Ishikawa (cell line): ENCODE results near the gene KCTD5.

Experiments used
- EGR1 ChIP-seq: IDR thresholded peaks from 2 replicates; pipeline ENCODE4 v1.6.1; 2012
- EP300 ChIP-seq: IDR thresholded peaks from 2 replicates; pipeline ENCODE4 v1.6.1; 2012; ENCODE audit warnings: borderline replicate concordance
- NFIC ChIP-seq: IDR thresholded peaks from 2 replicates; pipeline ENCODE4 v1.6.1; 2012
- RAD21 ChIP-seq: IDR thresholded peaks from 2 replicates; pipeline ENCODE4 v1.6.1; 2012; ENCODE audit warnings: low read depth
- TAF1 ChIP-seq: IDR thresholded peaks from 2 replicates; pipeline ENCODE4 v1.6.1; 2012; ENCODE audit warnings: low read depth, mild to moderate bottlenecking
- TCF12 ChIP-seq: IDR thresholded peaks from 2 replicates; pipeline ENCODE4 v1.6.1; 2012; ENCODE audit warnings: low read depth
- TEAD4 ChIP-seq: IDR thresholded peaks from 2 replicates; pipeline ENCODE4 v1.6.1; 2012
- TF ChIP-seq, protein P1 (sequence below): IDR thresholded peaks from 2 replicates; pipeline ENCODE4 v1.6.1; 2012

DNA sequence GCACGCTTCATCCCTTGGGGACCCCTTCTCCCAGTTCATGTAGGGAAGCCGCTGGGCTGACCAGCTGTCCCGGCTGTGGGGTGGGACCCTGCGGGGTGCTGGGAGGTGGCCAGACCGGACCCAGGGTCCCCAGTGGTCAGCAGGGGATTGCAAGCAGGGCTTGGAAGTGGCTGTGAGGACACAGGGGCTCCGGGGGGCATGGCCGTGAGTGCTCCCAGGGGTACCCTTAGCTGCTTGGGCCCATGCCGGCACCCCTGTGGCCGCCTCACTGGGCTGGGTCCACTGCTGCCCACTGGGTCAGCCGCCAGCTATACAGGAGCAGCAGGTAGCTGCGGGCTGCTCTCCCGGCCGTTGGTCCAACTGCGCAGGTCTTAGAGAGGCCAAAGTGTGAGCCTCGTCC lies 18.9 kb downstream of the KCTD5 start:
- TF ChIP-seq EP300 (no peak), RAD21 (no peak), NFIC (no peak), EGR1 (no peak), TEAD4 (no peak), TAF1 (no peak), TCF12 (no peak)
- TF ChIP-seq, protein P1, sequence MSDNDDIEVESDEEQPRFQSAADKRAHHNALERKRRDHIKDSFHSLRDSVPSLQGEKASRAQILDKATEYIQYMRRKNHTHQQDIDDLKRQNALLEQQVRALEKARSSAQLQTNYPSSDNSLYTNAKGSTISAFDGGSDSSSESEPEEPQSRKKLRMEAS, result no peak
